ENCODE measurements around the gene TK1.
"Not testable (repeated sequence)": the region's sequence is repeated elsewhere in the genome, so short reads cannot be mapped to it uniquely, and the experiment has no call there.

The TK1 gene

DNA sequence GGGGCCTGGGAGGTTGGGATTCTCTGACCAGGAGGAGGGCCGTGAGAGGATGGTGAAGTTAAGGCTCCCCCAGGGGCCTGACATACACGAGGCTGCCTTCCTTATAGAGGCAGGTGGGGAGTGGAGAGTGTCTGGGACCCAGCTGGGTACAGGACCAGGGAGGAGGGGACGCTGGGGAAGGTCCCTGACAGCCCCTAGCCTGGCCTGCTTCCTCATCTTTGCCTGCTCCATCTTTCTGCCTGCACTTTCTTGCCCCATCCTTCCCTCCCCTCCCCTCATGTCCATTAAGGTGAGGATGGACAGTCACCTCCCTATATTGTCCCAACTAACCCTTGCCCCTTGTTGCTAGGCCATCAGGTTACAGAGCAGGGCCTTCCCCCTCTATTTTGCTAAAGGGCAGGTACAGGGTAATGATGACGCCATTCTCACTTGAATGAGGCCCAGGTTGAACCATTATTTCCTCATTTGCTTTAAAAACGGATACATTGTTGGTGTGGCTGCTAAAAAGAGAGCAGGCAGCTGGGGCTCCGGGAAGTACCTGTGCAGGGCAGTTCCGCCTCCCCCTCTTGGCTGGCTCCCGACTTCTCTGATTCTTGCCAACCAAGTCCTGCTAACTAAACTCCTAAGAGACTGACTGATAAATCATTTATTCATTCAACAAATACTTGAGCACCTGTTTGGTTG is 39.4 kb downstream of the TK1 start:
- no peak for DNase-seq

DNA sequence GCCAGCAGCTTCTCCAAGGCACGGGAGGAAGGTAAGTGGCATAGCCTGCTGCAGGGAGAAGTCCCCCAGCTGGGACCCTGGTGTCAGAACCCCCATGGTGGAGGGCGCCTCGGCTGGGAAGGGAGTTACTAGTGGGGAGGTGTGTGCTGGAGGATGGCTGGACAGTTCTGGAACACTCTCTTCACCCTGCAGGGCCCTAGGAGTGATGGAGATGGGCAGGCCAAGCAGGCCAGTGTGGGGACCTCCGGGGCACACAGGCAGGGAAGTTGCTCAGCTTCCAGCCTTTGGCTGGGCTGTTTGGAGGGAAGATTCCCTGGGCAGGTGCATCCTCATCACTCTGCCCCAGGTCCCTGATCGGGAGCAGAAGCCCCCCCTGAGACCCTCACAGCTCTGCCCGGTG is 40.0 kb downstream of the TK1 start:
- DNase-seq: no peak

DNA sequence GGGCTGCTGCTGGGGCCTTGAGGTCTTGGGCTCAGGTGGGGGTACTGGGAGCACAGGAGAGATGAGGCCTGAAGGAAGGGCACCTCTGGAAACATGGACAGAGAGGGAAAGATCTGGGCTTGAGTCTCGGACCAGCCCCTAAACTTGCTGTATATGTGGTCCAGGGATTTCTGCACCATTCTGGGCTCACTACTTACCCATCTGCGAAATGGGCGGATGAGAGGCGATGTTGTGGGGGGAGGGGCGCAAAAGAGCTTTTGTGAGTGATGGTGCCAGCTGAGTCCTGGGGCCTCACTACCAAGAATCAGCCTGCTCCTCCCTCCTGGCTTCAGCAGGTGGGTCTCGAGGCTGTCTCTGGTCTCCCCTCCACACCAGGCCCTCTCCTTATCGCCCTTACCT is 40.4 kb downstream of the TK1 start:
- DNase-seq: no peak

GRCh38 chr17:78144736-78145641 is 41.9 kb downstream of the TK1 start:
- DNase-seq: no peak

GRCh38 chr17:78144147-78144719 is 42.6 kb downstream of the TK1 start:
- no peak for DNase-seq

- no peak for DNase-seq
These were observed 43.4 kb downstream of the TK1 start for GRCh38 chr17:78143214-78144146.

DNA sequence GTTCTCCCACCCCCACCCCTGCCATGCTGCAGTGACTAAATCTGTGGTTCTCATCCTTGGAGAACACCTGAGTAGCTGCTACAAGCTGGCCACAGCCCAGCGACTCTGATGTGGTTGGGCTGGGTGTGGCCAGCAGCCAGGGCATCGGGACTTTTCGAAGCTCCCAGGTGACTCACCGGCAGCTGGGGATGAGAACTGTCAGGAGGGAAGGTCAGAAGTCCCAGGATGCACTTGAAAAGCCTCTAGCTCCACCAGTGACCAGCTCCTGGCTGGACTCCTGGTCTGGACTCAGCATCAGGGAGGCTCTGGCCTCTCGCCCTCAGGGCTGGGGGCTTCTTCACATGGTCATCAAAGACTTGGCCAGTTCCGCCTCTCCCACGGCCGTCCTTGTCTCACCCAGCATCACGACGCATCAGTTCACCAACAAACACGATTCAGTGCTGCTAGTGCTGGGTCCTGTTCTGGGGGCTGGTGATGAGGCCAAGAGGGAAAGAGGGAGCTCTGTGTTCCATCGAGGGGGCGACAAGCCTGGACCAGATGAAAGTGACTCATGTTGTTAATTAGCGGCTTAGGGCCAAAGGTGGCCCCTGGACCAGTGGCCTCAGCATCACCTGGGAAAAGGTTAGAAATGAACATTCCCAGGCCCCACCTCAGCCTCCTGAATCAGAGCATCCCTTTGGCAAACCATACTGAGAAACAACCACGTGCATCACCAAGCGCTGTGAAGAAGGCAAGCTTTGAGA is 44.6 kb downstream of the TK1 start:
- DNase-seq: no peak

- DNase-seq: no peak
These were observed 45.3 kb downstream of the TK1 start for GRCh38 chr17:78141437-78142118.

DNA sequence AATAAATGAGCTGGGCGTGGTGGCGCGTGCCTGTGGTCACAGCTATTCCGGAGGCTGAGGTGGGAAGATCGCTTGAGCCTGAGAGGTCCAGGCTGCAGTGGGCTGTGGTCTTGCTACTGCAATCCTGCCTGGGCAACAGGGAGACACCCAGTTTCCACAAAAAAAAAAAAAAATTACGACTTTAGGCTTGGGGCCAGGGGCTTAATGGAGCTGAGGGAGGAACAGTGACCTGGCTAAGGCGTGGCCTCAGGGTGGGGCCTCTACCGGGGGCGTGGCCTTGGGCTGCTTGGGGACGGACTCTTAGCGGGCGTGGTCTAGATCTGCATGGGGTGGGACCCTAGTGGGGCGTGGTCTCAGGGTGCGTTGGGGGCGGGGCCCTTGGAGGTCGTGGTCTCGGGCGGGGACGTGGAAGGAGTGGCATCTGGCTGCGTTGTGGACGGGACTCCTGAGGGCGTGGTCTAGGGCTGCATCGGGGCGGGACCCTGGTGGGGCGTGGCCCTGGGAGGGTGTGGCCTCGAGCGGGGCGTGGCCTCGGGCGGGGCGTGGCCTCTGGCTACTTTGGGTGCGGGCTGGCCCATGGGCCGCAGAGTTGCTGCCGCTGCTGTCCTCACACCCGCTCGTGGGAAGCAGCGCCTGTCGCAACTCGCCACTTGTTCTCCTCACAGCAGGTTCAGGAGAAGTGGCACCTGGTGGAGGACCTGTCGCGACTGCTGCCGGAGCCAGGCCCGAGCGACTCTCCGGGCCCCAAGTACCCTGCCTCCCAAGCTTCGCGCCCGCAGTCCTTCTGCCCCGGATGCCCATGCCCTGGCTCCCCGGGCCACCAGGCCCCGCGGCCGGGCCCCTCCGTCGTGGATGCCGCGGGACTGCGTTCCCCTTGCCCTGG is 46.4 kb downstream of the TK1 start:
- peak; percentile 35 for DNase-seq

DNA sequence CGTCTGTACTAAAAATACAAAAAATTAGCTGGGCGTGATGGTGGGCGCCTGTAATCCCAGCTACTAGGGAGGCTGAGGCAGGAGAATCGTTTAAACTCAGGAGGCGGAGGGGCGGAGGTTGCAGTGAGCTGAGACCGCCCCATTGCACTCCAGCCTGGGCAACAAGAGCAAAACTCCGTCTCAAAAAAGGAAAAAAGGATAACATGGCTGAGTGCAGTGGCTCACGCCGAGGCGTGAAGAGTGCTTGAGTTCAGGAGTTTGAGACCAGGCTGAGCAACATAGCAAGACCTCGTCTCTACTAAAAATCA is 47.0 kb downstream of the TK1 start:
- DNase-seq: not testable (repeated sequence)

DNA sequence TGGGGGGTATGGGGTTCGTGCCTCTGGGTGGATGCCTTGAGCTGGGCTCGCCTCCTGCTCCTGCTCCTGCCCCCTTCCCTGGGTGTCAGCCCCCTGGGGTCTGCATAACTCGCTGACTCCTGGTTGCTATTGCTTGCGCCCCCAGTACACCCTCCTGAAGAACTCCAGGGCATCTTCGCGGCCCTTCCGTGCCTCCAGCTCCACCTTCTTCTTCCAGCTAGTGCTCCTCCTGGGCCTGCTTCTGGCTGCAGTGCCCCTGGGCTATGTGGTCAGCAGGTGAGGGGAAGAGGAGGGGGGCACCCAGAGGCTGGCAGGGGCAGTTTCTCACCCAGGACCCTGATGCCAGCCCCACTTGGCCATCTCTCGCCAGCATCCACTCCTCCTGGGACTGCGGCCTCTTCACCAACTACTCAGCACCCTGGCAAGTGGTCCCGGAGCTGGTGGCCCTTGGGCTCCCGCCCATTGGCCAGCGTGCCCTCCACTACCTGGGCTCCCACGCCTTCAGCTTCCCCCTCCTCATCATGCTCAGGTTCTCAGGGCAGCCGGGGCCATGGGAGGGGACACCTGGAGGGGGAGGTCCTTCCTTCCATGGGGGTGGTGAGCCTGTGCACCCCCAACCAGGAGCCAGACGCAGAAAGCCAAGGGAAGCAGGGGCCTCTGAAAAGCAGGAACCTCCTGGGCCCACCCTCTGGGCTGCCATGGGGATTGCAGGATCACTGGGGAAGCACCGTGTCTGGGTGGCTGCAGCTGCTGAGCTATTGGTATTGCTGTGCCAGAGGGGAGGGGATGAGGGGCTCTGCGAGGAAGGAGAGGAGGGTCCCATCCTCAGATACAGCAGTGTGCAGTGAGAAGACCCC is 48.4 kb downstream of the TK1 start:
- DNase-seq: no peak

DNA sequence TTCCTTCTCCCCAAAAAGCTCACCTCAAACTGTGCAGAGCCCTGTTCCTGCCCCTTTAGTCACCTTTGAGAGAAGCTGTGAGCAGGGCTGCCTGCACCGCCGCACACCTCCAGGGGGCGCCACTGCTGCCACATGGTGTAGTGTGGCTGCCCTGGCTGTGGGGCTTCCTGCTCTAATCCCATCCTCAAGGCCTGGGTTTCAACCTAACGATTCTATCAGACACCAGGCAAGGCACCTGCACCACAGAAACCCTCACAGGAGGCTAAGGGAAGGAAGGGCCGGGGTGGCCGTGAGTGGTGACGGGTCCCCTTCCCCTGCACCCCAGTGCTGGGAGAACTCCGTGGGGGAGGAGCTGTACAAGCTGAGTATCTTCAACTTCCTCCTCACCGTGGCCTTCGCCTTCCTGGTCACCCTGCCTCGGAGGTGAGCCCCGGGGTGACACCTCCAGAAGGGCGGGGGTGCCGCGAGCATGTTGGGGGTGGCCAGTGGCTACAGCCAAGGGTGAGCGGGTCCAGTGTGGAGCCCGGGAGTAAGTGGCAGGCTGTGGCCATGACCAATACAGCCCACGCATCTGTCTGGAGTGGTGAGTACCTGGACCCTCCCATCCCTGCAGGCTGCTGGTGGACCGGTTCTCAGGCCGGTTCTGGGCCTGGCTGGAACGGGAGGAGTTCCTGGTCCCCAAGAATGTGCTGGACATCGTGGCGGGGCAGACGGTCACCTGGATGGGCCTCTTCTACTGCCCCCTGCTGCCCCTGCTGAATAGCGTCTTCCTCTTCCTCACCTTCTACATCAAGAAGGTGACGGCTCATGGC is 49.3 kb downstream of the TK1 start:
- no peak for DNase-seq

GRCh38 chr17:78135858-78136500 is 50.9 kb downstream of the TK1 start:
- no peak for DNase-seq

GRCh38 chr17:78134899-78135385 is 51.9 kb downstream of the TK1 start:
- DNase-seq: no peak

DNA sequence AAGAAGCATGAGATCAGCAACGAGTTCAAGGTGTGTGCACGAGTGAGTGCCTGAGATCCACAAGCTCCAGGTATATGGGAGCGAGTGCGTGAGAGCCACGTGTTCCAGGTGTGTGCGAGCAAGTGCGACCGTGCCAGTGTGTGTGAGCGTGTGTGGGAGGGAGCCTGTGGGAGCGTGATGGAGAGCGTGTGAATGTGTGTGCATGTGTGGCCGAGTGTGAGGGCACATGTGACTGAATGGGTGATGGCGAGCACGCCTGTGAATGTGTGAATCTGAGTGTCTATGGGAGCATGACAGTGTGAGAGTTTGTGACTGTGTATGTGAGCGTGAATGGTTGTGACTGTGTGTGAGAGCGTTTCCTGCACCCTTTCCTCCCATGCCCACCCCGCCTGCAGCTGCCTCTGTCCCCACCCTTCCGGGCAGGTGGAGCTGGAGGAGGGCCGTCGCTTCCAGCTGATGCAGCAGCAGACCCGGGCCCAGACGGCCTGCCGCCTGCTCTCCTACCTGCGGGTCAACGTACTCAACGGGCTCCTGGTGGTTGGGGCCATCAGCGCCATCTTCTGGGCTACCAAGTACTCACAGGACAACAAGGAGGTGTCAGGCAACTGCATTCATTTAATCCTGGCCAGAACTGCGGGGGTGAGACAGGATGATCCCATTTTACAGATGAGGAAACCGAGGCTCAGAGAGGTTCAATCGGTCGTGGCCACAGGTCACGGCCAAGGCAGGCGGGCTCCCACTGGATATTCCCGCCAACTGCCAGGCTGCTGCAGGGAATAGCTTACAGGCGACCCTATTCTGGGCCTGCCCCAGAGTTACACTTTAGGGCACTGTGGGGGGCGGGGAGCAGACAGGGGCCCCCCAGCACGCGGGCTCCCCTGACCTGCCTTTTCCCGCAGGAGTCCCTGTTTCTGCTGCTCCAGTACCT is 52.6 kb downstream of the TK1 start:
- peak; percentile 19 for DNase-seq

DNA sequence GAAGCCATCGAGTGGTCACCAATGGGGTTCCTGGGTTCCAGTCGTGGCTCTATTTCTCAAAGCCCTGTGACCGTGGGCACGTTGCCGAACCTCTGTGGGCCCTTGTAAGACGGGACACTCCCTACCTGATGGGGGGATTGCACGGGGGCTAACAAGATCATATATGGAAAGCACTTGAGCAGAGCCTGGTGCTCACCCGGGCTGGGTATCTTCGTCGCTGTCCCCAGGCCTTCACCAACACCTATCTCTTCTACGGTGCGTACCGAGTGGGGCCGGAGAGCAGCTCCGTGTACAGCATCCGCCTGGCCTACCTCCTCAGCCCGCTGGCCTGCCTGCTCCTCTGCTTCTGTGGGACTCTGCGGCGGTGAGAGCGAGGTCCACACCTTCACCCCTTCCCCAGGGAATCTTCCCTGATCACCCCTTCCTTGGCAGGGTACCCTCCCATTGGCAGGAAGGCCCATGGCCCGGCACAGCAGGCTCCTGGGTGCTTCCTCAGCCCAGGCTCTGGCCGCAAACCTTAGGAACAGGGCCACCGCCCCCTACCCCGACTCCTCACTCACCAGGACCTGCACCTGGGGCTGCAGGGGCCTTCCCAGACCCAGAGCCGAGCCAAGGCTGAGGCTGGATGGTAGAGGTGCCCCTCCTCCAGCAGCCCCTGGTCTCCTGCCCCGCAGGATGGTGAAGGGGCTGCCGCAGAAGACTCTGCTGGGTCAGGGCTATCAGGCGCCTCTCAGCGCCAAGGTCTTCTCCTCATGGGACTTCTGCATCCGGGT is 53.5 kb downstream of the TK1 start:
- DNase-seq: no peak
